Measurements from ENCODE around the gene AIFM1.

DNA sequence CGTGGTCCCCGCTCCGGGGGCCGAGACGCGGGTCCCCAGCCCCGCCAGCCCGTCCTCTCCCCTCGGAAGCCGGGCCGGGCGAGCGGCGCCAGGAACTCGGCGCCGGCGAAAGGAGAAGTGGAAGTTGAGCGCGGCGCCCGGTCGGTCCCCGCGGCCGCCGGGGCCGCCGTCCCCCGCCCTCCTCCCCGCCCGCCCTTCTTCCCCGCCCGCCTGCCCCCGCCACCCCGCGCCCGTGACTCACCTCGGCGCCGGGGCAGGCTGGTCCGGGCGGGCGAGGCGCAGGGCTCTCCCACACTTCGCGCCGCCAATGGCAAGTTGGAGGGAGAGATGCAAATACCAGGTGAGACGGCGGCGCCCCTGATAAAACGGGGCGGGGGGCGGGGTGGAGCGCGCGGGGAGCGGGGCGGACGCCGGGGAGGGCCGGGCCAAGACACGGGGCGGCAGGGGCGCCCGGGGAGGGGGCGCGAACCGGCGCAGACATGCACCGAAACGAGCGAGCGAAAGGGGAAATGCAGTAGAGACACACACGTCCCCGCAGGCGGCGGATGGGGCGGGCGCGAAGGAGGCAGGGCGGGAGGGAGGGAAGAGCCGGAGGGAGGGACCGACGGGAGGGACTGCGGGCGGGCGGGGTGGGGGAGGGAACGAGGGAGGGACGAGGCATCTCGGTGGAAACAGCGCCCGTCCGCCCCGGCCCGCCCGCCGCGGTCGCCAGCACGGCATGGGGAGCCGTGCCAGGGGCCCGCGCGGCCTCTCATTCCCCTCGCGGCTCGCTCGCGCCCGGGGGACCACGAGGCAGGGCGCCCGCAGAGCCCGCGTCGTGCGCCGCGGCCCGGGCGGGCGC lies 55.0 kb downstream of the AIFM1 start, which contains the start of gene ELF4:
- TF ChIP-seq POLR2A (IDR thresholded peaks at IDR 0.05; ENCODE audit: low read length) (no peak), GATA1 (IDR thresholded peaks at IDR 0.05; ENCODE audit: low read depth, low read length) (no peak)

All from erythroblast (primary cell).